ENCODE measurements around the gene FAM13A. TPM values are rescaled to one million over a fixed set of nuclear protein-coding genes. Genes with fewer than 3 reads are reported as not detected.

FAM13A gene
- total and polyA plus RNA-seq, 8 donors: 15.7 to 56.4 (median 38.1) TPM

DNA sequence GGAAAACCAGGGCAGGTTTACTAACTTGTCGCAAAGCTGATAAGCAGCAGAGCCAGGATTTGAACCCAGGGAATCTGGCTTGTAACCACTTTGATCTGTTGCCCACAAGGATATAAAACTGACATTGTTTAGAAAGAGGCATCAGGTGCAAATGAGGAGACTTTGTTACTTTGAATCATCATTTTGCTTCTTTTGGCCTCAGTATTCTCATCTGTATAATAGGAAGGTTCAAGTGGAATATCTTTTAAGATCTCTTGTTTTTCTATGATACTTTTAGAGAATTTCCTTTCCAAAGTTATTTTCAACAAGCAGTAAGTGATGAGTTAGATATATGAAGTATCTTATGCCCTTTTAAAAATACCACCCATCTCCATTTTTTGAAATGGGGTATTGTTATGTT is 301.5 kb downstream of the FAM13A start:
- WGBS, 2 donors: 51 to 54% methylated on average over 1 of the region's 1 CpG
- Histone ChIP-seq H3K27me3 (no peaks in the 10 kb centered on the region), H3K9me3 (no peaks in the 10 kb centered on the region), H3K36me3 (peaks cover 0 to 3% (median under 1%) of the 10 kb centered on the region in 3 donors), H3K4me1 (peaks cover 22 to 43% (median 39%) of the 10 kb centered on the region in 3 donors), H3K27ac (peak overlapping the region in 1 of 4 donors; percentile 48), H3K4me3 (no peak overlapping the region)
- intact Hi-C loops (cut with DNase I): no loop called here
- DNase-seq: no peak
- FAIRE-seq: no peak
- TF ChIP-seq, protein P1, sequence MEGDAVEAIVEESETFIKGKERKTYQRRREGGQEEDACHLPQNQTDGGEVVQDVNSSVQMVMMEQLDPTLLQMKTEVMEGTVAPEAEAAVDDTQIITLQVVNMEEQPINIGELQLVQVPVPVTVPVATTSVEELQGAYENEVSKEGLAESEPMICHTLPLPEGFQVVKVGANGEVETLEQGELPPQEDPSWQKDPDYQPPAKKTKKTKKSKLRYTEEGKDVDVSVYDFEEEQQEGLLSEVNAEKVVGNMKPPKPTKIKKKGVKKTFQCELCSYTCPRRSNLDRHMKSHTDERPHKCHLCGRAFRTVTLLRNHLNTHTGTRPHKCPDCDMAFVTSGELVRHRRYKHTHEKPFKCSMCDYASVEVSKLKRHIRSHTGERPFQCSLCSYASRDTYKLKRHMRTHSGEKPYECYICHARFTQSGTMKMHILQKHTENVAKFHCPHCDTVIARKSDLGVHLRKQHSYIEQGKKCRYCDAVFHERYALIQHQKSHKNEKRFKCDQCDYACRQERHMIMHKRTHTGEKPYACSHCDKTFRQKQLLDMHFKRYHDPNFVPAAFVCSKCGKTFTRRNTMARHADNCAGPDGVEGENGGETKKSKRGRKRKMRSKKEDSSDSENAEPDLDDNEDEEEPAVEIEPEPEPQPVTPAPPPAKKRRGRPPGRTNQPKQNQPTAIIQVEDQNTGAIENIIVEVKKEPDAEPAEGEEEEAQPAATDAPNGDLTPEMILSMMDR (IDR thresholded peaks at IDR 0.05): no peak
- ATAC-seq: no peak

DNA sequence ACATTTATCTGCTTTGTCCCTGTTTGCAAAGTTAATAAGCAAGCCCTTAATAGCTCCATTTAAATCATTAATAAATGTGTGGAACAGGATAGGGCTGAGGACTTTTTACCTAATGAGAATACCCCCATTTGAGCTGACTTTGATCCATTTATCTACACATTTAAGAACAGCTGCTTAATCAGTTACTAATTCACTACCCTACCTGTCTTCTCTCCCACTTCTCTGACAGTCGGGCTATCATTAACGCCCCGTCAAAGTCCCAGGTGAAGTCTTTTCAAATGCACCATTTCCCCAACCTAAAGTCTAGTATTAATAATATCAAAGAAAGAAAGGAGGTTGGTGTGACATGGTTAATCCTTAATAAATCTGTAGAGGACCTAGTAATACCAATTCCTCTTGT is 302.2 kb downstream of the FAM13A start:
- Histone ChIP-seq H3K27ac (peak overlapping the region in 1 of 4 donors; percentile 48), H3K9me3 (no peaks in the 10 kb centered on the region), H3K27me3 (no peaks in the 10 kb centered on the region), H3K4me3 (no peak overlapping the region), H3K36me3 (peaks cover 0 to 9% (median 7%) of the 10 kb centered on the region in 3 donors), H3K4me1 (peaks cover 22 to 43% (median 39%) of the 10 kb centered on the region in 3 donors)
- FAIRE-seq: no peak
- ATAC-seq: no peak
- no peak for DNase-seq
- WGBS, 2 donors: 13 to 17% methylated on average over 3 of the region's 3 CpGs
- intact Hi-C loops (cut with DNase I): no loop called here
- TF ChIP-seq, protein P1 (IDR thresholded peaks at IDR 0.05): no peak

DNA sequence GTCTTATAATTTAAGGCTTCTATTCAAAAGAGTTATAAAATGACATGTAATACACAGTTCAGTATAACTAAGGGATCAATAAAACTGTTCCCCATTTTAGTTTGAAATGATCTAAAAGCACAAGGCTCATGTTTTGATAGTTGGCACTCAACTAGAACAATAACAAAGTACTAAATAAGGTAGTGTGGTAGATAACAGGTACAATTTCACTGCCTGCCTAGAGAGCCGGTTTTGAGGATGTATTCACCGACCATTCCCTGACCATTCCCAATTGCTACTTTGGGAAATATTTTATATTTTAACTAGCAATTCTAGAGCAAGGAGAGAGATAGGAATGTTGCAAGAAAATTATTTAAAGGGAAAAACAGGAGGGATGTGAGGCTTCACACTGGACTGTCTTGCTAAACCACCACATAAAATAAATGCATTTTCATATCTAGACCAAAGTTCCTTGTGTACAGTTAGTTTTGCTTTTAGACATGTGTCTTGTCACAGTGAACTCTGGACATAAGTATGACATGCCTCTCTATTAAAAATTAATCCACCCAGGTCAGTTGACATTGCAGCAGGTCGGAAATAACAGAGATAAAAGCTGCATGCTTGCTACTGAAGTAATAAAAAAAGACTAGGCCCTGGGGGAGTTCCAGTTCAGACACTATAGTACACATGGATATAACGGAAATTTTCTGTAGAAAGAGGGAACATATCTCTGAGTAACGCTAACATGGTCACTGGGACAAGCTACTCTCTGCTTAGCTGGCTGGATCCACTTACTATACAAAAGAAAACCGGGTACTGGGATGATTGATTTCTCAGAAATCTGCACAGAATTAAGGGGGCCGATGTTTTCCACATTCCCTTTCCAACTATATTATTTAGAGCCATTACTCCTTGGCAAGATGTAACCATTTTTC is 303.1 kb downstream of the FAM13A start:
- H3K27ac ChIP-seq: peak overlapping the region in 1 of 4 donors; percentile 48
- H3K27me3 ChIP-seq: no peaks in the 10 kb centered on the region
- no peak for FAIRE-seq

DNA sequence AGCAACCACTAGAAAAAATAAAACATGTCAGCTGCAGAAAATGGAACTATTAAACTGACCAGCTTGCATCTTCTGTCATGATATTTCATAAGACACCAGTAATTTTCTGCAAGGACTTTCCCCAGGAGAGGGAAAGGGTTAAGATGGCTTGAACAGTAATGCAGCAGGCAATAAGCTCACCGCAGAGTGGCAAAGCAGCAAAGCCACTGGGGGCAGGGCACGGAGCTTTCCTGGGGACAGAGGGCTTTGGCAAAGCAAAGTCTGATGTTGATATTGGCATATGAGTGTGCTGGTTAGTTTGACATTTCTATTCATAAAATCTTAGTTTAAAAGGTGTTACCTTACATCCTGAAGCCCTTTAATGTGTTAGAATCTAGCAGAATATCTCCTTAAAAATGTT is 304.2 kb downstream of the FAM13A start:
- DNase-seq (peak in 4 of 6 donors; percentile 30 to 46 (median 38)), ATAC-seq (peak; percentile 73 to 84 (median 76))

More for the DNA sequence above, 303.1 kb downstream of the FAM13A start:
- intact Hi-C loops (cut with DNase I): no loop called here
- peaks cover 22 to 37% (median 35%) of the 10 kb centered on the region in 3 donors for H3K4me1 ChIP-seq
- H3K9me3 ChIP-seq: no peaks in the 10 kb centered on the region
- WGBS, 2 donors: 16 to 17% methylated on average over 7 of the region's 7 CpGs
- peaks cover 0 to 17% (median 16%) of the 10 kb centered on the region in 3 donors for H3K36me3 ChIP-seq
- peak; percentile 22 to 82 (median 67) for ATAC-seq
- H3K4me3 ChIP-seq: no peak overlapping the region
- TF ChIP-seq, protein P1 (IDR thresholded peaks at IDR 0.05): no peak
- no peak for DNase-seq

More for the DNA sequence above, 304.2 kb downstream of the FAM13A start:
- Histone ChIP-seq H3K36me3 (peaks cover 0 to 28% (median 25%) of the 10 kb centered on the region in 3 donors), H3K9me3 (no peaks in the 10 kb centered on the region), H3K4me3 (no peak overlapping the region), H3K27me3 (no peaks in the 10 kb centered on the region), H3K27ac (no peak overlapping the region), H3K4me1 (peaks cover 11 to 33% (median 33%) of the 10 kb centered on the region in 3 donors)
- WGBS, 2 donors: 7 to 18% methylated on average over 2 of the region's 2 CpGs
- FAIRE-seq: no peak
- TF ChIP-seq, protein P1 (IDR thresholded peaks at IDR 0.05): no peak
- intact Hi-C loops (cut with DNase I): no loop called here
